Measurements from ENCODE around the gene DCP2.

Gene DCP2

DNA sequence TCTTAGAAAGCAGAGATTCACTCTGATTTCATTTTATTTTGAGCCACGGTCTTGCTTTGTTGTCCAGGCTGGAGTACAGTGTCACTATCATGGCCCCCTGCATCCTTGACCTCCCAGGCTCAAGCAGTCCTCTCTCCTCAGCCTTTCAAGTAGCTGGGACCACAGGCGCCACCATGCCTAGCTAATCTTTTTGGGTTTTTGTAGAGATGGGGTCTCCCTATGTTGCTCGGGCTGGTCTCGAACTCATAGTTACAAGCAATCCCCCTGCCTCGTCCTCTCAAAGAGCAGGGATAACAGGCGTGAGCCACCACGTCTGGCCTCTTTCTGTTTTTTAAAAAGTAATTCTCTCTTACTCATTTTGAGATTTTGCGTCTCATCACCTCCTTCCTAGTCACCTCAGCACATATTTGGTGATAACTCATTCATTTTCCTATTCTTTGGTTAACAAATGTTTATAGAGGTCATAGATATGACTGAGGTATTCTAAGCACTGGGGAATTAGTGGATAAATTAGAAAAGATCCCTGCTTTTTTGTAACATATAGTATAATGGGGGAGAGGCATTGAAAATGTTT lies 10.8 kb upstream of the DCP2 start:
- no peak overlapping the region for H3K4me3 ChIP-seq (ENCODE audit: low read length)
- TF ChIP-seq, protein P1, sequence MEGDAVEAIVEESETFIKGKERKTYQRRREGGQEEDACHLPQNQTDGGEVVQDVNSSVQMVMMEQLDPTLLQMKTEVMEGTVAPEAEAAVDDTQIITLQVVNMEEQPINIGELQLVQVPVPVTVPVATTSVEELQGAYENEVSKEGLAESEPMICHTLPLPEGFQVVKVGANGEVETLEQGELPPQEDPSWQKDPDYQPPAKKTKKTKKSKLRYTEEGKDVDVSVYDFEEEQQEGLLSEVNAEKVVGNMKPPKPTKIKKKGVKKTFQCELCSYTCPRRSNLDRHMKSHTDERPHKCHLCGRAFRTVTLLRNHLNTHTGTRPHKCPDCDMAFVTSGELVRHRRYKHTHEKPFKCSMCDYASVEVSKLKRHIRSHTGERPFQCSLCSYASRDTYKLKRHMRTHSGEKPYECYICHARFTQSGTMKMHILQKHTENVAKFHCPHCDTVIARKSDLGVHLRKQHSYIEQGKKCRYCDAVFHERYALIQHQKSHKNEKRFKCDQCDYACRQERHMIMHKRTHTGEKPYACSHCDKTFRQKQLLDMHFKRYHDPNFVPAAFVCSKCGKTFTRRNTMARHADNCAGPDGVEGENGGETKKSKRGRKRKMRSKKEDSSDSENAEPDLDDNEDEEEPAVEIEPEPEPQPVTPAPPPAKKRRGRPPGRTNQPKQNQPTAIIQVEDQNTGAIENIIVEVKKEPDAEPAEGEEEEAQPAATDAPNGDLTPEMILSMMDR (conservative IDR thresholded peaks at IDR 0.05; ENCODE audit: low read length) = no peak
- DNase-seq (ENCODE audit: low read depth) = no peak

DNA sequence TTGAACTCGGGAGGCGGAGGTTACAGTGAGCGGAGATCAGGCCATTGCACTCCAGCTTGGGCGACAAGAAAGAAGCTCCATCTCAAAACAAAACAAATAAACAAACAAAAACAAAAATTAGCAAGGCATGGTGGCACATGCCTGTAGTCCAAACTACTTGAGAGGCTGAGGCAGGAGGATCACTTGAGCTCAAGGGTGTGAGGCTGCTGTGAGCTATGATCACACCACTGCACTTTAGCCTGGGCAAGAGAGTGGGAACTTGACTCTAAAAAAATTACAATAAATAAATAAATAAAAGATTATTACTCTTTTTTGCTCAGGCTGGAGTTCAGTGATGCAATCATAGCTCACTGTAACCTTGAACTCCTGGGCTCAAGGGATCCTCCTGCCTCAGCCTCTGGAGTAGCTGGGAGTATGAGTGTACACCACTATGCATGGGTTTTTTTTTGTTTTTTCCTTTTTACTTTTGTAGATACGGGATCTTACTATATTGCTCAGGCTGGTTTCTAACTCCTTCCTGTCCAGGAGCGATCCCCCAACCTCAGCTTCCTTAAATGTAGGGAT lies 9.0 kb upstream of the DCP2 start:
- TF ChIP-seq, protein P1 (conservative IDR thresholded peaks at IDR 0.05; ENCODE audit: low read length) = no peak
- DNase-seq (ENCODE audit: low read depth) = no peak
- no peak overlapping the region for H3K4me3 ChIP-seq (ENCODE audit: low read length)

DNA sequence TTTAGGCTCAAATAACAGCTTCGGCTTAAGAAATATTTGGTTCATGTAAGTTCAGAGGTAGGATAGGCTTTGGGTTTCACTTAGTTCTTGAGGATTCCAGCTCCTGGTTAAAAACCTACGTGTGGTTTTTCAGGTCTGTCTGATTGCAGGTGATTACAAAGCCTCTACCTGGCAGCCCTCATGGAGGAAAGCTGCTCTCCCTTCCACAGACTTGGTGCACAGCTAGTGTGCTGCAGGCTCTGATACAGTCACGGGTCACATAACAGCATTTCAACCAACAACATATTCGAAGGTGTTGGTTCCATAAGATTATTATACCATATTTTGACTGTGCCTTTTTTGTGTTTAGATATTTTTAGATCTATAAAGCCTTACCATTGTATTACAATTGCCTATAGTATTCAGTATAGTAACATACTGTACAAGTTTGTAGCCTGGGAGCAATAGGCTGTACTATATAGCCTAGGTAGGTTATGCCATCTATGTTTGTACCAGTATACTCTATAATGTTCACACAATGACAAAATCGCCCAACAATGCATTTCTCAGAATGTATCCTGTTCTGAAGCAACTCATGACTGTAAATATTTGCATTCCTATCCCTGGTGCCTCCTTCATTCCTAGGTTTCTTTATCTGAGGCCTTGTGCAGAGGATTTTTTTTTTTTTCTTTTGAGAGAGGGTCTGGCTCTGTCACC lies 8.0 kb upstream of the DCP2 start:
- TF ChIP-seq, protein P1 (conservative IDR thresholded peaks at IDR 0.05; ENCODE audit: low read length) = no peak
- H3K4me3 ChIP-seq (ENCODE audit: low read length) = no peak overlapping the region
- peak; percentile 12 for DNase-seq (ENCODE audit: low read depth)

DNA sequence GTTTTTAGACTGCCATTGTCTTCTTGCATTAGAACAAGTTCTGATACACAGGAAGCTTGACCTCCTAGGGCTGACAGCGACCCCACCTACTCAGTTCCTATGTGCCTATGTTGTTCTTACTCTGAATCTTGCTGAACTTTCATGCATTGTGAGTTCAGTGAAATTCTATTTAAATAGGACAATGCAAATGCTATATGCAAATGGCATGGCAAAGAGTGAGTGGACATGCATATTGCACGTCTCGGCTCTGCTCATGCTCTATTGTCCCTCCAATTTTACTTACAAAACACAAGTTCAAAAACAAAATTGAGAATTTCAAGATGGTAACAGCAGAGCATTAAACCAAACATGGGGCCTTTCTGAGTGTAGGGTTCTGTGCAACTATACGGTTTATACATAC lies 5.3 kb upstream of the DCP2 start:
- H3K4me3 ChIP-seq (ENCODE audit: low read length) = no peak overlapping the region
- TF ChIP-seq, protein P1 (conservative IDR thresholded peaks at IDR 0.05; ENCODE audit: low read length) = no peak
- DNase-seq (ENCODE audit: low read depth) = no peak

DNA sequence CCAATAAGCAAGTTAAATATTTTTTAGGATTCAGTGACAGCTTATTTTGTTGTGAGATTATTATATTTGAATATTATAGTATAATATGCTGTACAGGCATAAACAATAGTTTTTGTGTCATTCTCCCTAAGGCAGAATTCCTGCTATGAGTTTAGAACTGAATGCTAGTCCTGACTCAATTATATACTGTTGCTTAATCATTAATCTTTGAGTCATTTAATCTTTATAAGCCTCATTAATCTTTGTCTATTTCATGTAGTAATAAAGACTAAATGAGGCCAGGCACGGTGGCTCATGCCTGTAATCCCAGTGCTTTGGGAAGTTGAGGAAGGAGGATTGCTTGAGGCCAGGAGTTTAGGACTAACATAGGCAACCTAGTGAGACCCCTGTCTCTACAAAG lies 3.6 kb upstream of the DCP2 start:
- no peak overlapping the region for H3K4me3 ChIP-seq (ENCODE audit: low read length)
- TF ChIP-seq, protein P1 (conservative IDR thresholded peaks at IDR 0.05; ENCODE audit: low read length) = no peak
- DNase-seq (ENCODE audit: low read depth) = no peak

DNA sequence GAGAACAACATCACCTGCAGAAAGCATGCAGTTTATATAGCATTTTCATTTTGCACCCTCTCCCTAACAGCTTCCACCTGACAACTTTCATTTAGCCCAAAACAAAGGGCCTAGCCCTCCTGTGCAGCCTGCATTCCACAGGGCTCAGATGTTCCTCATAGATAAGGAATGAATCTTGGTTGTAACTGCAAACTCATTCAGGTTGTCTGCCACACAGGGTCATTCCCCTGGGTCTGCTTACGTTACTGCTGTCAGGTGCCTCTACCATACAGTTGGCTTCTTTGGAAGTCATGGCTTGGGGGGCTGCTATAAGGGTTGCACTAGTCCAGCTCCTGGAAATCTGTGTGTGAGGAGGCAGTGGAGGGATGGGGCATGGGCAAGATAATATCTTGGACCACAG lies 2.7 kb upstream of the DCP2 start:
- DNase-seq (ENCODE audit: low read depth) = no peak
- TF ChIP-seq, protein P1 (conservative IDR thresholded peaks at IDR 0.05; ENCODE audit: low read length) = no peak
- no peak overlapping the region for H3K4me3 ChIP-seq (ENCODE audit: low read length)

DNA sequence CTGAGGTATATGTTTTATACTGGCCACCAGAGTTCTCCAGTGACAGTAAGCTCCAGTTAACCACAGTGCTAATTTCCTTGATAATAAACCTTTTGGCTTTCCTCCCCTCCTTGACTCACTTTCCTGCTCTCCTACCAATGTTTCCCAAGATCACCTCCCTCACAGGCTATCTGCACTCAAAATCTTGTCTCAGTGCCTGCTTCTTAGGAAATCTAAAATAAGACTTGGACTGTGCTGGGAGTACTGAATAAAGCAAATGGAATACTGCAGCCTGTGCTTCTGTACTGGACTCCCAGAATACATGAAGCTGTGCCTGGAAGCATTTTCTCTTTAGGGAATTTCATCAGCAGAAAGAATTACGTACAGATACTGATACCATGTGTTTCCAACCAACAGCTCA lies 1.7 kb upstream of the DCP2 start:
- no peak overlapping the region for H3K4me3 ChIP-seq (ENCODE audit: low read length)
- peak; percentile 33 for DNase-seq (ENCODE audit: low read depth)
- TF ChIP-seq, protein P1 (conservative IDR thresholded peaks at IDR 0.05; ENCODE audit: low read length) = no peak
